BLaER1 treated with 17β-estradiol and CSF1 and Interleukin-3, amounts not matched to agents 10 nM and 100 nM (cell line): ENCODE results near the gene CRELD2.
A peak's percentile ranks its signal among the peaks of the same experiment; 100 is the strongest.

ENCODE experiments used
- H3K27ac ChIP-seq, 11 experiments: shearing (Covaris generic); formaldehyde crosslinking; 2 replicates each; pipeline ENCODE4 v1.8.1; 2022
- H3K27me3 ChIP-seq, 11 experiments: shearing (Covaris generic); formaldehyde crosslinking; 2 replicates each; pipeline ENCODE4 v1.8.1; 2022
- H3K36me3 ChIP-seq, 11 experiments: shearing (Covaris generic); formaldehyde crosslinking; 2 replicates each; pipeline ENCODE4 v1.8.1; 2022
- H3K4me1 ChIP-seq, 10 experiments: shearing (Covaris generic); formaldehyde crosslinking; 2 replicates each; pipeline ENCODE4 v1.8.1; 2022
- H3K4me2 ChIP-seq, 11 experiments: shearing (Covaris generic); formaldehyde crosslinking; 2 replicates each; pipeline ENCODE4 v1.8.1; 2022
- H3K4me3 ChIP-seq, 10 experiments: shearing (Covaris generic); formaldehyde crosslinking; 2 replicates each; pipeline ENCODE4 v1.8.1; 2022
- H3K9ac ChIP-seq, 11 experiments: shearing (Covaris generic); formaldehyde crosslinking; 2 replicates each; pipeline ENCODE4 v1.8.1; 2022
- H3K9me3 ChIP-seq, 11 experiments: shearing (Covaris generic); formaldehyde crosslinking; replicated peaks in 1 of 11; 2 replicates each; pipeline ENCODE4 v1.8.1; 2022
- H4K20me1 ChIP-seq, 11 experiments: shearing (Covaris generic); formaldehyde crosslinking; 2 replicates each; pipeline ENCODE4 v1.8.1; 2022
- Cebpa-rat ChIP-seq, 11 experiments: shearing (Covaris generic); IDR thresholded peaks; 2 replicates each; pipeline ENCODE4 v1.8.1; 2022

The CRELD2 gene

DNA sequence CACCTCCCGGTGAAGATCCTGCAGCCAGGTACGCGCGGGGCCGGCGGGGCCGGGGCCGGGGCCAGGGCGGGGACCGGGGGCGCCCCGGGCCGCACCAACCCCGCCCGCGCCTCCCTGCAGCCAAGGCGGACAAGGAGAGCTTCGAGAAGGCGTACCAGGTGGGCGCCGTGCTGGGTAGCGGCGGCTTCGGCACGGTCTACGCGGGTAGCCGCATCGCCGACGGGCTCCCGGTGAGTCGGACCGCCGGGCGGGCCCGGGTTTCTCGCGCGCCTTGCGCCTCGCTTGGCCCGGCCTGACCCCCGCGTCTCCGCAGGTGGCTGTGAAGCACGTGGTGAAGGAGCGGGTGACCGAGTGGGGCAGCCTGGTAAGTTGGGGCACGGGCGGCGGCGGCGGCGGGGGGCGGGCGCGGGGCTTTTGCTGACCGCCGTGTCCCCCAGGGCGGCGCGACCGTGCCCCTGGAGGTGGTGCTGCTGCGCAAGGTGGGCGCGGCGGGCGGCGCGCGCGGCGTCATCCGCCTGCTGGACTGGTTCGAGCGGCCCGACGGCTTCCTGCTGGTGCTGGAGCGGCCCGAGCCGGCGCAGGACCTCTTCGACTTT lies 42.7 kb downstream of the CRELD2 start:
- no peak for TF ChIP-seq Cebpa-rat (IDR thresholded peaks at IDR 0.05)
- Histone ChIP-seq H4K20me1 (peaks cover 47 to 57% (median 53%) of the 10 kb centered on the region in 11 experiments), H3K4me2 (peak overlapping the region; percentile 79 to 100 (median 97))

GRCh38 chr22:49961601-49962011 lies 43.2 kb downstream of the CRELD2 start:
- no peaks in the 10 kb centered on the region for H3K9me3 ChIP-seq
- peak overlapping the region; percentile 79 to 100 (median 97) for H3K4me2 ChIP-seq
- H3K9ac ChIP-seq: peak overlapping the region; percentile 81 to 95 (median 94)
- peak overlapping the region; percentile 88 to 98 (median 97) for H3K27ac ChIP-seq
- no peaks in the 10 kb centered on the region for H3K27me3 ChIP-seq
- peaks cover 53 to 79% (median 66%) of the 10 kb centered on the region in 10 experiments for H3K4me1 ChIP-seq
- TF ChIP-seq Cebpa-rat (IDR thresholded peaks at IDR 0.05): no peak
- peak overlapping the region; percentile 78 to 98 (median 90) for H3K4me3 ChIP-seq
- H4K20me1 ChIP-seq: peaks cover 47 to 60% (median 58%) of the 10 kb centered on the region in 11 experiments
- H3K36me3 ChIP-seq: peaks cover 14 to 41% (median 32%) of the 10 kb centered on the region in 11 experiments

More for the DNA sequence above, 42.7 kb downstream of the CRELD2 start:
- Histone ChIP-seq H3K4me3 (peak overlapping the region; percentile 78 to 98 (median 90)), H3K9me3 (no peaks in the 10 kb centered on the region), H3K9ac (peak overlapping the region; percentile 81 to 95 (median 94)), H3K27ac (peak overlapping the region; percentile 88 to 98 (median 97)), H3K27me3 (no peaks in the 10 kb centered on the region), H3K4me1 (peaks cover 49 to 79% (median 64%) of the 10 kb centered on the region in 10 experiments), H3K36me3 (peaks cover 14 to 41% (median 32%) of the 10 kb centered on the region in 11 experiments)

DNA sequence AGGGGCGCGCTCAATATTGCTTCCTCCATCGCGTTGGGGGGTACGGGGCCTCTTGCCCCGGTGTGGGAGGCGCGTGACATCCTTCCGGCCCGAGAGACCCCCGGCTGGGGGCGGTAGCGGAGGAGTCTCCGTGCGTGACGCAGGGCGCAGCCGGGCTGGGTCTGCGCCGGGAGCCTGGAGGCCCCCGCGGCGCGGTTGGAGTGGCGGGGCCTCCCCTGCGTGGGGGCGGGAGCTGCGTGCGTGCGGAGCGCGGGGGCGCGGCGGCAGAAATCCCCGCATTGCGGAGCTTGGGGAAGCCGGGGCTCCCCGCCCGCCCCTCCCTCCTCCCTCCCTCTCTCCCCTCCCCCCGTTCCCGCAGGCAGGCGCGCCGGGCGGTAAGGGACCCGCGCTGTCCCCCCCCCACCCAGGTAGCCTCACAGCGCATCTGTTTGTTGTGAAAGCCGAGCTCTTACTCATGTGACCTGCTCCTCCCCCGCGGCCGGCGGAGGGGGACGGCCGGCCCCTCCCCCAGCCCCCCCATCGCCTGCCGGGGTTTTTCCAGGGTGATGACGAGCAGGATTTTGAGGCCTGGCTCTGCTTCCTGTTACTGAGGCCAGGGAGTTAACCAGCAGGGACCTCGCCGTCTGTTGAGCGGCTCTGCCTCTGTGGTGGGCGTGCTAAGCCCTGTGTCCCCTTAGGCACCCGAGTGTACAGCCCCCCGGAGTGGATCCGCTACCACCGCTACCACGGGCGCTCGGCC lies 43.7 kb downstream of the CRELD2 start:
- Histone ChIP-seq H3K9ac (peak overlapping the region; percentile 81 to 95 (median 94)), H3K36me3 (peaks cover 14 to 41% (median 32%) of the 10 kb centered on the region in 11 experiments), H4K20me1 (peaks cover 47 to 65% (median 62%) of the 10 kb centered on the region in 11 experiments), H3K4me1 (peaks cover 59 to 79% (median 69%) of the 10 kb centered on the region in 10 experiments), H3K27ac (peak overlapping the region; percentile 88 to 98 (median 97)), H3K4me3 (peak overlapping the region; percentile 78 to 98 (median 90)), H3K27me3 (no peaks in the 10 kb centered on the region), H3K9me3 (no peaks in the 10 kb centered on the region), H3K4me2 (peak overlapping the region; percentile 97 to 100 (median 98))
- TF ChIP-seq Cebpa-rat (IDR thresholded peaks at IDR 0.05): no peak

DNA sequence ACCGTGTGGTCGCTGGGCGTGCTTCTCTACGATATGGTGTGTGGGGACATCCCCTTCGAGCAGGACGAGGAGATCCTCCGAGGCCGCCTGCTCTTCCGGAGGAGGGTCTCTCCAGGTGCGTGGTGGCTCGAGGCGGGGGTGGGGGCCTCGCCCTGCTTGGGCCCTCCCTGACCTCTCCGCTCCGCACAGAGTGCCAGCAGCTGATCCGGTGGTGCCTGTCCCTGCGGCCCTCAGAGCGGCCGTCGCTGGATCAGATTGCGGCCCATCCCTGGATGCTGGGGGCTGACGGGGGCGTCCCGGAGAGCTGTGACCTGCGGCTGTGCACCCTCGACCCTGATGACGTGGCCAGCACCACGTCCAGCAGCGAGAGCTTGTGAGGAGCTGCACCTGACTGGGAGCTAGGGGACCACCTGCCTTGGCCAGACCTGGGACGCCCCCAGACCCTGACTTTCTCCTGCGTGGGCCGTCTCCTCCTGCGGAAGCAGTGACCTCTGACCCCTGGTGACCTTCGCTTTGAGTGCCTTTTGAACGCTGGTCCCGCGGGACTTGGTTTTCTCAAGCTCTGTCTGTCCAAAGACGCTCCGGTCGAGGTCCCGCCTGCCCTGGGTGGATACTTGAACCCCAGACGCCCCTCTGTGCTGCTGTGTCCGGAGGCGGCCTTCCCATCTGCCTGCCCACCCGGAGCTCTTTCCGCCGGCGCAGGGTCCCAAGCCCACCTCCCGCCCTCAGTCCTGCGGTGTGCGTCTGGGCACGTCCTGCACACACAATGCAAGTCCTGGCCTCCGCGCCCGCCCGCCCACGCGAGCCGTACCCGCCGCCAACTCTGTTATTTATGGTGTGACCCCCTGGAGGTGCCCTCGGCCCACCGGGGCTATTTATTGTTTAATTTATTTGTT lies 44.6 kb downstream of the CRELD2 start:
- Histone ChIP-seq H3K9me3 (no peaks in the 10 kb centered on the region), H4K20me1 (peaks cover 47 to 74% (median 64%) of the 10 kb centered on the region in 11 experiments), H3K9ac (peak overlapping the region; percentile 50 to 95 (median 90); a peak in 21 of 22 replicates), H3K27me3 (no peaks in the 10 kb centered on the region), H3K4me3 (peak overlapping the region; percentile 78 to 98 (median 90)), H3K27ac (peak overlapping the region; percentile 14 to 97 (median 62); a peak in 18 of 22 replicates), H3K36me3 (peaks cover 14 to 41% (median 32%) of the 10 kb centered on the region in 11 experiments), H3K4me1 (peaks cover 67 to 85% (median 77%) of the 10 kb centered on the region in 10 experiments), H3K4me2 (peak overlapping the region; percentile 96 to 100 (median 98))
- no peak for TF ChIP-seq Cebpa-rat (IDR thresholded peaks at IDR 0.05)

- Histone ChIP-seq H3K27ac (peak overlapping the region in 8 of 11 experiments; percentile 30 to 97 (median 68); a peak in 9 of 22 replicates), H3K36me3 (peaks cover 14 to 41% (median 32%) of the 10 kb centered on the region in 11 experiments), H3K4me3 (peak overlapping the region; percentile 78 to 98 (median 90)), H3K9me3 (no peaks in the 10 kb centered on the region), H4K20me1 (peaks cover 47 to 80% (median 64%) of the 10 kb centered on the region in 11 experiments), H3K27me3 (no peaks in the 10 kb centered on the region), H3K4me2 (peak overlapping the region; percentile 96 to 100 (median 98)), H3K4me1 (peaks cover 72 to 82% (median 77%) of the 10 kb centered on the region in 10 experiments), H3K9ac (peak overlapping the region; percentile 50 to 95 (median 90); a peak in 20 of 22 replicates)
- TF ChIP-seq Cebpa-rat (IDR thresholded peaks at IDR 0.05): no peak
These were observed 45.2 kb downstream of the CRELD2 start for GRCh38 chr22:49963647-49964026.

- H3K9me3 ChIP-seq: no peaks in the 10 kb centered on the region
- H3K36me3 ChIP-seq: peaks cover 14 to 41% (median 32%) of the 10 kb centered on the region in 11 experiments
- H3K27ac ChIP-seq: peak overlapping the region in 7 of 11 experiments; percentile 30 to 97 (median 83); a peak in 7 of 22 replicates
- TF ChIP-seq Cebpa-rat (IDR thresholded peaks at IDR 0.05): no peak
- H3K4me1 ChIP-seq: peaks cover 67 to 76% (median 72%) of the 10 kb centered on the region in 10 experiments
- peaks cover 47 to 88% (median 66%) of the 10 kb centered on the region in 11 experiments for H4K20me1 ChIP-seq
- peak overlapping the region in 8 of 10 experiments; percentile 84 to 98 (median 92); a peak in 12 of 20 replicates for H3K4me3 ChIP-seq
- no peaks in the 10 kb centered on the region for H3K27me3 ChIP-seq
- peak overlapping the region; percentile 50 to 95 (median 90); a peak in 20 of 22 replicates for H3K9ac ChIP-seq
- peak overlapping the region; percentile 96 to 100 (median 98) for H3K4me2 ChIP-seq
These were observed 46.0 kb downstream of the CRELD2 start for GRCh38 chr22:49964136-49965090.
